GM18858 (cell line): Measurements from ENCODE around the gene EVPL.
A peak's percentile ranks its signal among the peaks of the same experiment; 100 is the strongest.
"Not testable (repeated sequence)": the region's sequence is repeated elsewhere in the genome, so short reads cannot be mapped to it uniquely, and the experiment has no call there.

ENCODE experiments used
- ATAC-seq: cut with Tn5 transposase; IDR thresholded peaks from one replicate; pipeline ENCODE4 v1.9.1; 2021; ENCODE audit not compliant: unreplicated experiment

Gene EVPL

GRCh38 chr17:75998327-75998795 is 28.7 kb downstream of the EVPL start:
- no peak for ATAC-seq

GRCh38 chr17:75996665-75997590 is 30.2 kb downstream of the EVPL start:
- ATAC-seq: no peak

DNA sequence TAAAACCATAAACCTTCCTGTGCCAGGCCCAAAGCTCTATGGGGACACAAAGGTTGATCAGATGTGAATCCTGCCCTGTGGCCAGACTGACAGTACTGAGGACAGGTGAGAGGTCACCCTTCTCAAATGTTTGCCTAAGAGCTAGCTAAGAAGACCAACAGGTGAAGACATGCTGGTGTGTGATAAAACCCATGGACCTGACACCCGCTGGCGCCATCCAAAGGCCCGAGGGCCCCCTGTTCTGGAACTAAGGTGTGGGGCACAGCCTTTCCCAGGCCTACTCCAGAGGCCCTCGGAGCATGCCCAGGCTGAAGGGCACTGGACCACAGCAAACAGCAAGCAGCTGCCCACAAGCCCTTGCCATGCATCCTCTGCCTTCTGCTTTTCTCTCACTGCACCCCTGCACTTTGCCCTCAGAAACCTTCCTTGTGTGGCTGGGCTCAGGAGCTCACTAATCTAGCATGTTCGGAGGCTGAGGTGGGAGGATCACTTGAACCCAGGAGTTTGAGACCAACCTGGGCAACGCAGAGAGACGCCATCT is 31.7 kb downstream of the EVPL start:
- no peak for ATAC-seq

DNA sequence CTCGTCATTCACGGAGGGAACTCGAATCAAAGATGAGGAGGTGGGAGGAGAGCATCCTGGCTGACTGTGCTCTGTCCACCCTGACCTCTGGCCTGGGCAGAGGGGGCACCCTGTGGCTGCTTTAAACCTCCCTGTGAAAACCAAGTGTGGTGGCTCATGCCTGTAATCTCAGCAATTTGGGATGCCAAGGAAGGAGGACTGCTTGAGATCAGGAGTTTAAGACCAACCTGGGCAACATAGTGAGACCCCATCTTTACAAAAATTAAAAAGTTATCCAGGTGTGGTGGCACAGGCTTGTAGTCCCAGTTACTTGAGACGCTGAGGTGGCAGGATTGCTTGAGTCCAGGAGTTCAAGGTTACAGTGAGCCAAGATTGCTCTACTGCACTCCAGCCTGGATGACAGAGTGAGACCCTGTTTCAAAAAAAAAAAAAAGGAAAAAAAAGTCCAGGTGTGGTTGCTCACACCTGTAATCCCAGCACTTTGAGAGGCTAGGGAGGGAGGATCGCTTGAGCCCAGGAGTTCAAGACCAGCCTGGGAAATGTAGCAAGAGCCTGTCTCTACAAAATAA is 32.2 kb downstream of the EVPL start:
- no peak for ATAC-seq

- no peak for ATAC-seq
Measured at GRCh38 chr17:75991396-75991795, 35.7 kb downstream of the EVPL start.

- ATAC-seq: no peak
Measured at GRCh38 chr17:75987041-75987440, 40.1 kb downstream of the EVPL start.

- ATAC-seq: no peak
Measured at GRCh38 chr17:75985986-75986385, 41.1 kb downstream of the EVPL start.

DNA sequence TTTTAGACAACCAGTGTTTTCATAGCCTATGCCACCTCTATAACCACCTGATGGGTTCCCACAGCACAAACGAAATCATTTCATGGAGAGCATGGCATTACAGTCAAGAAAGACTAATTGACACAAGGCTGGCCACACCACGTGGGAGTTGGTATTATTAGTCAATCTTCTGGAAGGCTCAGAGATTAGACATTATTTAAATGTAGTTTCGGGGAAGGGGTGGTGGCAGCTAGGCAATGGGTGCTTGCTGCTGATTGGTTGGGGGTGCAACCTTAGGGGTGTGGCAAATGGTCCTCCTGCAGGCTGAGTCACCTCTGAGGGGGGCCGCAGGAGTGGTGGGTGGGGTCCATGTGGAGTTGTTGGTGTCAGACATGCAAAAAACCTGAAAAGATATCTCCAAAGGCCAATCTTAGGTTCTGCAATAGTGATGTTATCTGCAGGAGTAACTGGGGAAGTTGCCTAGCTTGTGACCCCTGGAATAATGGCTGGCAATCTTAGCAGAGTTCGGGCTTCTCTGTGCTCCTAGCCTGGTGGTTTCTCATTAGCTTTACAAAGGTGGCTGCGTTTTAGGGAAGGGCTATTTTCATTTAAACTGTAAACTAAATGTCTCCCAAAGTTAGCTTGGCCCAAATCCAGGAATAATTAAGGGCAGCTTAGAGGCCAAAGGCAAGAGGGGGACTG is 43.5 kb downstream of the EVPL start:
- ATAC-seq: no peak

GRCh38 chr17:75981019-75981615 is 46.0 kb downstream of the EVPL start:
- no peak for ATAC-seq

DNA sequence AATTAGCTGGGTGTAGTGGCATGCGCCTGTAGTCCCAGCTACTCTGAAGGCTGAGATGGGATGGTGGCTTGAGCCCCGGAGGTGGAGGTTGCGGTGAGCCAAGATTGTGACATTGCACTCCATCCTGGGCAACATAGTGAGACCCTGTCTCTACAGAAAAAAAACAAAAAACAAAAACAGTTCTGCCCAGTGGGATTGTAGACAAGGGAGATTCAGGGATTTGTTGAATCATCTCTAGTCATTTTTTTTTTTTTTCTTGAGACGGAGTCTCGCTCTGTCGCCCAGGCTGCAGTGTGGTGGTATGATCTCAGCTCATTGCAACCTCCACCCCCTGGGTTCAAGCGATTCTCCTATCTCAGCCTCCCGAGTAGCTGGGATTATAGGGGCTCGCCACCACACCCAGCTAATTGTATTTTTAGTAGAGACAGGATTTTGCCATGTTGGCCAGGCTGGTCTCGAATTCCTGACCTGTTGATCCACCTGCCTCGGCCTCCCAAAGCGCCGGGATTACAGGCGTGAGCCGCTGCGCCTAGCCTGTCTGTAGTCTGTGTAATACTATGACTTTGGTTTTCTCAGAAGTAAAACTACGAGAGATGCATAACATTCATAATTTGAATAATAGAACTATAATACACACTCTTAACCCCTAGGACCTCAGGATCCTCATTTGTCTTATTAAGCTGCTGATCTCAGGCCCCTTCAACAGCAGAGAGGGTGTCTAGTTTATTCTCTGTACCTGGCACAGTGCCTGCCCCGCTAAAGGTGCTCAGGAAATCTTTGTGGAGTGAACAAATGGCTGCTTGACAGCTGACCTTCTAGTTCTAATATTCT is 46.7 kb downstream of the EVPL start:
- no peak for ATAC-seq

DNA sequence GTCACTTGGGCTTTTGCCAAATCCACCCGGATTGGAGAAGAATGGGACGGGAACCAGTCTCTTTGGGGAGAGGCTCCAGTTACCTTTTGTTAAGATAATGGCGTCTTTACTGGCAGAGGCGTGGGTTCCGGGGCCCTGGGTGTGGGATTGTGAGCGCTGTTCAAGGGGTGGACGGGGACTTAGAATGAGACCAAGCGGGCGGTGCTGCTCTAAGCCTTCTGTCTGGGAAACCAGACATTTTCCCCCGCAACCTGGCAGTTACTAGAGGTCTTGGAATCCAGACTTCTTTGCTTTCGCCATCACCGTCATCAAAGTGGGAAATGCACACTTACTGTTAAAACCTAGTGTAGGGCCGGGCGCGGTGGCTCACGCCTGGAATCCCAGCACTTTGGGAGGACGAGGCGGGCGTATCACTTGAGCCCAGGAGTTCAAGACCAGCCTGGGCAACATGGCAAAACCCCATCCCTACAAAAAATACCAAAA is 47.4 kb downstream of the EVPL start:
- no peak for ATAC-seq

GRCh38 chr17:75978938-75979704 is 48.0 kb downstream of the EVPL start, which contains the start of the genes ACOX1 and TEN1:
ACOX1 (minus strand) TSS chr17:75979166; CDS start chr17:75979073, 93 bp downstream.
TEN1 (plus strand) TSS chr17:75979240; CDS start chr17:75986193, 6,953 bp downstream.
- ATAC-seq: peak; percentile 68

- ATAC-seq: no peak
Measured at GRCh38 chr17:75976175-75976848, 50.8 kb downstream of the EVPL start.

DNA sequence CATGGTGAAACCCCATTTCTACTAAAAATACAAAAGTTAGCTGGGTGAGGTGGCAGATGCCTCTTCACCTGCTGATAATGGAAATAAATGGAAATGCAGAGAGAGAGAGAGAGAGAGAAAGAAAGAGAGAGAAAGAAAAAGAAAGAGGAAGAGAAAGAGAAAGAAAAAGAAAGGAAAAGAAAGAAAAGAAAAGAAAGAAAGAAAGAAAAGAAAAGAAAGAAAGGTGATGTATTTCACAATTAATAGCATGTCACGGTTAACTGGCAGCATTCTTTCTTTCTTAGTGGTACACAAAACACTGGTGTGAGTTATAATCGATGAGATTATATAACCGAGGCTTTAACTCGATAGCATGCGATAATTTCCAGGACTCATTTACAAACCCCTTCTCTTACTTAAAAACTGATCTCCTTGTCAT is 51.3 kb downstream of the EVPL start:
- no peak for ATAC-seq

- ATAC-seq: not testable (repeated sequence)
Measured at GRCh38 chr17:75975187-75975586, 51.9 kb downstream of the EVPL start.

DNA sequence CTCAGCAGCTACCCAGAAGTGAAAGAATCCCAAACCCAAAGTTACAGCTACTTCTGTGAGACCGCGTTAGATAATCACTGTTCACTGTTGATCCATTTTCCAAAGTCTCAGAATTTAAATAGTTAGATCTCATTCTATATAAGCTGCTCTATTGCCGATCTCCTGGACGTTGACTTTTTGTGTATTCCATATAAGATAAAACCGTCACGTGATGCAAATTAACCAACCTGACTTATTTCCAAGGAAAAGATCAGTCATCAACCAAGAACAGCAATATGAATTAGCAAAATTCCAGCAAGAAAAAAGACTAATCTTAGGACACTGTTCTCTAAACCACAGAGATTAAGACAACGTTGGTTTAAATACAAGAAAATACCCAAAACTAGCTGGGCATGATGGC is 56.5 kb downstream of the EVPL start:
- ATAC-seq: no peak

DNA sequence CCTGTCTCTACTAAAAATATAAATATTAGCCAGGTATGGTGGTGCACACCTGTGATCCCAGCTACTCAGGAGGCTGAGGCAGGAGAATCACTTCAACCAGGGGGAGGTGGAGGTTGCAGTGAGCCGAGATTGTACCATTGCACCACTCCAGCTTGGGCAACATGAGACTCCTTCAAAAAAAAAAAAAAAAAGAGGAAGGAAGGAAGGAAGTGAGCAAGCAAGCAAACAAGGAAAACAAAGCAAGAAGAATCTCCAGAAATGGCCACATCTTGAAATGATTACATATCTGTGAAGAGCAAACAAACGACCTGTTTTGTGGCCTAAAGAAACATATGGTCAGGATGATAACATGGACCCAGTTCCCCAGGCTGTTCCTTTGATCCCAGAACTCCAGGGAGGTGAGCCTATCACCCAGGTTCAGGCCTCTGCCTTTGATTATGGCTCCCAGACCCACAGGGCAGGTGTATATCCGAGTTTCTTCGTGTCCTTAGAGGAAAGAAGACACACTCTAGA is 57.0 kb downstream of the EVPL start:
- no peak for ATAC-seq

DNA sequence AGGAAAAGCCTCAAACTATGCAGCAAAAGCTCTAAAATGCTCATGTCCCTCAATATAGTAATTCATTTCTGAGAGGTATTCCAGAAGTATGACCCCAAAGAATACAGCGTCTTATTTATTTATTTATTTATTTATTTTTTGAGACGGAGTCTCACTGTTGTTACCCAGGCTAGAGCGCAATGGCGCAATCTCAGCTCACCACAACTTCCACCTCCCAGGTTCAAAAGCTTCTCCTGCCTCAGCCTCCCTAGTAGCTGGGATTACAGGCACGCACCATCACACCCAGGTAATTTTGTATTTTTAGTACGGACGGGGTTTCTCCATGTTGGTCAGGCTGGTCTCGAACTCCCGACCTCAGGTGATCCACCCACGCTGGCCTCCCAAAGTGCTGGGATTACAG is 58.1 kb downstream of the EVPL start:
- not testable (repeated sequence) for ATAC-seq
